HepG2 (cell line): ENCODE results near the gene AK4. TPM values are rescaled to one million over a fixed set of nuclear protein-coding genes. Genes with fewer than 3 reads are reported as not detected.
A peak's percentile ranks its signal among the peaks of the same experiment; 100 is the strongest.

Experiments
- CEBPZ ChIP-seq: IDR thresholded peaks from 2 replicates; pipeline ENCODE4 v1.6.1; 2012; ENCODE audit warnings: low read length, improper control_type of control experiment
- CREBL2 ChIP-seq: sonication (generic); formaldehyde crosslinking; IDR thresholded peaks from 2 replicates; pipeline ENCODE4 v1.8.1; 2023; ENCODE audit warnings: missing genetic modification reagents, mild to moderate bottlenecking, borderline replicate concordance
- GPBP1L1 ChIP-seq: sonication (generic); formaldehyde crosslinking; IDR thresholded peaks from 2 replicates; pipeline ENCODE4 v1.5.0; 2020; ENCODE audit warnings: mild to moderate bottlenecking, missing genetic modification reagents
- KAT7 ChIP-seq: IDR thresholded peaks from 2 replicates; pipeline ENCODE4 v1.6.1; 2018; ENCODE audit warnings: borderline replicate concordance, missing compliant biosample characterization
- MAF1 ChIP-seq: sonication (generic); formaldehyde crosslinking; IDR thresholded peaks from 2 replicates; pipeline ENCODE4 v1.5.0; 2020; ENCODE audit warnings: missing genetic modification reagents, borderline replicate concordance
- MED8 ChIP-seq: sonication (generic); formaldehyde crosslinking; IDR thresholded peaks from 2 replicates; pipeline ENCODE4 v1.8.1; 2023; ENCODE audit warnings: mild to moderate bottlenecking, missing genetic modification reagents; ENCODE audit not compliant: insufficient replicate concordance
- NFYB ChIP-seq: sonication (generic); formaldehyde crosslinking; IDR thresholded peaks from 2 replicates; pipeline ENCODE4 v1.4.0; 2020; ENCODE audit warnings: missing genetic modification reagents
- TERF1 ChIP-seq: sonication (generic); formaldehyde crosslinking; IDR thresholded peaks from 2 replicates; pipeline ENCODE4 v1.8.0; 2022; ENCODE audit warnings: mild to moderate bottlenecking, missing genetic modification reagents, moderate library complexity
- THRA ChIP-seq: sonication (generic); formaldehyde crosslinking; IDR thresholded peaks from 2 replicates; pipeline ENCODE4 v1.4.0; 2020; ENCODE audit warnings: missing genetic modification reagents, borderline replicate concordance
- YEATS4 ChIP-seq: sonication (generic); formaldehyde crosslinking; IDR thresholded peaks from 2 replicates; pipeline ENCODE4 v1.4.0; 2020; ENCODE audit warnings: missing genetic modification reagents, borderline replicate concordance
- ZBTB2 ChIP-seq: sonication (generic); formaldehyde crosslinking; IDR thresholded peaks from 2 replicates; pipeline ENCODE4 v1.8.0; 2022; ENCODE audit warnings: low read depth, missing genetic modification reagents
- ZKSCAN1 ChIP-seq: fragments of 150-350 bp; IDR thresholded peaks from 2 replicates; pipeline ENCODE4 v1.6.1; 2014; ENCODE audit warnings: low read length
- ZNF253 ChIP-seq: sonication (generic); formaldehyde crosslinking; IDR thresholded peaks from 2 replicates; pipeline ENCODE4 v1.8.0; 2022; ENCODE audit warnings: mild to moderate bottlenecking, missing genetic modification reagents, borderline replicate concordance
- ZNF350 ChIP-seq: sonication (generic); formaldehyde crosslinking; IDR thresholded peaks from 2 replicates; pipeline ENCODE4 v1.4.0; 2020; ENCODE audit warnings: mild to moderate bottlenecking, low read depth, missing genetic modification reagents, borderline replicate concordance
- ZNF704 ChIP-seq: sonication (generic); formaldehyde crosslinking; IDR thresholded peaks from 2 replicates; pipeline ENCODE4 v1.8.1; 2023; ENCODE audit warnings: mild to moderate bottlenecking, inconsistent platforms, moderate library complexity, missing genetic modification reagents, borderline replicate concordance
- ZNF773 ChIP-seq: sonication (generic); formaldehyde crosslinking; IDR thresholded peaks from 2 replicates; pipeline ENCODE4 v1.4.0; 2020; ENCODE audit warnings: missing genetic modification reagents, borderline replicate concordance
- polyA plus RNA-seq, 8 experiments: library from polyadenylated mRNA; depleted of rRNA in 3 of 8; stranded (reverse) in 7 of 8; unstranded in 1 of 8; fragments of >200 nt; fragmentation: Illumina TruSeq in 4 of 8; extraction: Trizol in 4 of 8; gene quantifications; 2 replicates each; pipeline versions ENCODE4 v1.2.1 to v1.2.3, GENCODE V29; 2011 to 2016; ENCODE audit warnings: low read depth in 4 of 8, missing spikeins in 1 of 8, mixed read lengths in 1 of 8; ENCODE audit not compliant: insufficient read depth in 1 of 8
- total RNA-seq, 5 experiments: library from RNA; depleted of rRNA; stranded (reverse); fragments of >200 nt; fragmentation: Illumina TruSeq; extraction: Trizol; gene quantifications; 2 replicates each; pipeline ENCODE4 v1.2.3, GENCODE V29; 2016; ENCODE audit warnings: low read depth in 1 of 5

Gene AK4
- total and polyA plus RNA-seq, 2 of the 13 experiments (the other 11 are each of a cell fraction or from before 2014, with no cell fraction given), result 110 to 160 TPM

- TF ChIP-seq THRA (CRISPR knock-in tag) (peak; percentile 9; the same call in 1 of the 2 replicates), GPBP1L1 (CRISPR knock-in tag) (no peak), ZBTB2 (CRISPR knock-in tag) (peak; percentile 76), YEATS4 (CRISPR knock-in tag) (peak; percentile 47), ZNF704 (CRISPR knock-in tag) (no peak), ZNF253 (CRISPR knock-in tag) (peak; percentile 65; the same call in 1 of the 2 replicates), MED8 (CRISPR knock-in tag) (no peak), ZNF350 (CRISPR knock-in tag) (0 out of 2 replicates have a peak, but pooled peaks have one; percentile 0), ZKSCAN1 (no peak), MAF1 (CRISPR knock-in tag) (no peak), TERF1 (CRISPR knock-in tag) (0 out of 2 replicates have a peak, but pooled peaks have one; percentile 62), CREBL2 (CRISPR knock-in tag) (no peak), NFYB (CRISPR knock-in tag) (no peak), ZNF773 (CRISPR knock-in tag) (no peak), KAT7 (CRISPR knock-in tag) (peak; percentile 69; the same call in 1 of the 2 replicates), CEBPZ (no peak)
These were observed 402 bp upstream of the AK4 start (continued) for GRCh38 chr1:65147424-65148177.
